Epithelial cell of esophagus (primary cell): ENCODE data around the gene DST.

ENCODE experiments used
- DNase-seq: peaks from one replicate; pipeline ENCODE4 v3.0.0; 2010; ENCODE audit warnings: low read depth
- H3K4me3 ChIP-seq: 2 replicates; pipeline ENCODE4 v1.5.1; 2011; ENCODE audit warnings: mild to moderate bottlenecking, low read length, control low read depth
- TF ChIP-seq, protein P1 (sequence below): IDR thresholded peaks from 2 replicates; pipeline ENCODE4 v1.5.1; 2011; ENCODE audit warnings: low read depth, mild to moderate bottlenecking, low read length, control low read depth, inconsistent platforms; ENCODE audit not compliant: insufficient read depth; ENCODE audit errors: missing control alignments

The DST gene

DNA sequence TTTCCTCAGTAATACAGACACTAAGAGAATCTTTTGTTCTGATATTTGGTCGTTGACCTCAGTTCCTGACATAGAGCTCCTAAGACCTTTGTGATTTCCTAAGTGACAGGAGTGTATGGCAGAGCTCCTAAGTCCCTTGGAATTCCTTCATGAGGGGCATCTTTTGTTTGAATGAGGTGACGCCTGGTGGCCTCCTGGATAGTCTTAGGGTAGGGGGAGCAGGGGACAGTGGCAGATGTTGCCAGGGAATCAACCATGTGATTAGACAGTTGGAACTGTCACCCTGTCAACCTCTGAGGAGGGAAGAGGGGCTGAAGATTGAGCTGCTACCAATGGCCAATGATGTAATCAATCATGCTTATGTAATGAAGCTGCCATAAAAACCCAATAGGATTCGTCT, 67.0 kb downstream of the DST start:
- TF ChIP-seq, protein P1, sequence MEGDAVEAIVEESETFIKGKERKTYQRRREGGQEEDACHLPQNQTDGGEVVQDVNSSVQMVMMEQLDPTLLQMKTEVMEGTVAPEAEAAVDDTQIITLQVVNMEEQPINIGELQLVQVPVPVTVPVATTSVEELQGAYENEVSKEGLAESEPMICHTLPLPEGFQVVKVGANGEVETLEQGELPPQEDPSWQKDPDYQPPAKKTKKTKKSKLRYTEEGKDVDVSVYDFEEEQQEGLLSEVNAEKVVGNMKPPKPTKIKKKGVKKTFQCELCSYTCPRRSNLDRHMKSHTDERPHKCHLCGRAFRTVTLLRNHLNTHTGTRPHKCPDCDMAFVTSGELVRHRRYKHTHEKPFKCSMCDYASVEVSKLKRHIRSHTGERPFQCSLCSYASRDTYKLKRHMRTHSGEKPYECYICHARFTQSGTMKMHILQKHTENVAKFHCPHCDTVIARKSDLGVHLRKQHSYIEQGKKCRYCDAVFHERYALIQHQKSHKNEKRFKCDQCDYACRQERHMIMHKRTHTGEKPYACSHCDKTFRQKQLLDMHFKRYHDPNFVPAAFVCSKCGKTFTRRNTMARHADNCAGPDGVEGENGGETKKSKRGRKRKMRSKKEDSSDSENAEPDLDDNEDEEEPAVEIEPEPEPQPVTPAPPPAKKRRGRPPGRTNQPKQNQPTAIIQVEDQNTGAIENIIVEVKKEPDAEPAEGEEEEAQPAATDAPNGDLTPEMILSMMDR = no peak
- DNase-seq = no peak
- H3K4me3 ChIP-seq = no peak overlapping the region

GRCh38 chr6:56574292-56574691, 68.4 kb downstream of the DST start:
- TF ChIP-seq, protein P1 = no peak
- no peak for DNase-seq
- H3K4me3 ChIP-seq = no peak overlapping the region

DNA sequence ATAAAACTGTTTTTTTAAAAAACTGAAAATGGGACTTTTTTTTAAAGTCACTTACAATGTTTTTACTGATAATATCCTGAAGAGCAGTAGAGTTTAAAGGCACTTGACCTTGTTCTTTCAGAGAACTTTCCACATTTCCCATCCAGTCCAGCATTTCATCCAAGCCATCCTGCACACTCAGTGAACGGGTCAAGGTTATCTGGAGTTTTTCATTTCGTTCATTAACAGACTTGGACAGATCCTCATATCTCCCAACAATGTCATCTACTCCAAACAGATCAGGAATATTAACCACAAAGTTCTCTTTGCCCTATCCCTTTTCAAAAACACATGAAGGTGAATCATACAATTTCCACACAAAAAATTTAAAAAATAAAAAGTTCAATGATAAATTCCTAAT, 69.1 kb downstream of the DST start:
- no peak for DNase-seq
- TF ChIP-seq, protein P1 = no peak

DNA sequence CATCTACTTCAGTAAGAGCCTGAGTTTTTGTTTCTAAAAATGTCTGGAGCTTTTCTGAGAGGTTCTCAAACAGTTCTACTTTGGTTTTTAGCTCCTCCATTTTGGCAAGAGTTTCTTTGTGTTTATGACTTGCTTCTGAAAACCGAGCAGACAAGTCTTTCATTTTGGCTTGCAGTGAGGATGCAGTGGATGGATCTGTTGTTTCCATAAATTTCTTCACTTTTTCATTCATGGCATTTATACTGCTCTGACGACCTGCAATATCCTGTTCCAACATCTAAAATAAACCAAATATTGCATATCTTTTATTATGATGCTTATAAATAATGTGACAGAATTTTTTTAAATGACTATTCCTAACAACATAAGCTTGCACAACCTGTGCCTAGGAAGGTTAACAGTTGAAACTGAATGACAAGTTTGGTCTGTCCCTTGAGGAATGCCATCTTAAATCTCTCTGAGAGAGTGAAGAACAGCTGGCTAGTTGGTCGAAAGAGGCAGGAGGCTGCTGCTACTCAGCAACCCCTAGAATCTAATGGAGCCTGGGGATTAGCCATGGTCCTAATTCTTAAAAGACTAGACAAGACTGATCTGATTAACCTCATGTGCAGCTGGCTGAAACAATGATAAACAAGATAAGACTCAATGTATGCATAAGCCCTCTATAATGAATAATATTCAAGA, 69.8 kb downstream of the DST start:
- no peak overlapping the region for H3K4me3 ChIP-seq
- TF ChIP-seq, protein P1 = no peak
- DNase-seq = no peak

More for the DNA sequence above, 69.1 kb downstream of the DST start:
- no peak overlapping the region for H3K4me3 ChIP-seq

GRCh38 chr6:56571605-56572004, 71.1 kb downstream of the DST start:
- H3K4me3 ChIP-seq = no peak overlapping the region
- DNase-seq = no peak
- TF ChIP-seq, protein P1 = no peak

- peak; percentile 46 for DNase-seq
- TF ChIP-seq, protein P1 = peak; percentile 63
- H3K4me3 ChIP-seq = no peak overlapping the region
These were observed 72.0 kb downstream of the DST start for GRCh38 chr6:56570413-56571359.
